CD14-positive monocyte (primary cell): Measurements from ENCODE around the gene PRKD1. TPM values are rescaled to one million over a fixed set of nuclear protein-coding genes. Genes with fewer than 3 reads are reported as not detected.

ENCODE experiments used
- DNase-seq, 3 donors: peaks; one replicate each; pipeline ENCODE4 v3.0.0-alpha.2; 2011 to 2022
- H2AFZ ChIP-seq: 2 replicates; pipeline ENCODE4 v1.6.0; 2012; ENCODE audit warnings: mild to moderate bottlenecking, low read depth, low read length, inconsistent platforms; ENCODE audit not compliant: insufficient read depth, poor library complexity, severe bottlenecking
- H3K27ac ChIP-seq, 2 donors: 1 replicate in 1 of 2; 2 replicates in 1 of 2; pipeline ENCODE4 v1.5.1; 2012 to 2013; ENCODE audit warnings: low read length in 2 of 2, control low read depth in 1 of 2, inconsistent platforms in 1 of 2, low read depth in 1 of 2, mild to moderate bottlenecking in 1 of 2
- H3K27me3 ChIP-seq, 2 donors: one replicate each; pipeline versions ENCODE4 v1.6.0 to v1.6.1; 2011 to 2013; ENCODE audit warnings: low read length in 2 of 2; ENCODE audit not compliant: control insufficient read depth in 2 of 2, insufficient read depth in 2 of 2
- H3K36me3 ChIP-seq, 2 donors: replicated peaks in 1 of 2; 1 replicate in 1 of 2; 2 replicates in 1 of 2; pipeline versions ENCODE4 v1.5.1 to v1.6.1; 2012 to 2013; ENCODE audit warnings: low read length in 2 of 2, control low read depth in 1 of 2, inconsistent platforms in 1 of 2, mild to moderate bottlenecking in 1 of 2; ENCODE audit not compliant: insufficient read depth in 2 of 2, control insufficient read depth in 1 of 2
- H3K4me1 ChIP-seq, 2 donors: 1 replicate in 1 of 2; 2 replicates in 1 of 2; pipeline versions ENCODE4 v1.5.1 to v1.6.1; 2012 to 2013; ENCODE audit warnings: low read length in 2 of 2, control low read depth in 1 of 2, inconsistent platforms in 1 of 2, mild to moderate bottlenecking in 1 of 2, moderate library complexity in 1 of 2; ENCODE audit not compliant: insufficient read depth in 2 of 2, control insufficient read depth in 1 of 2
- H3K4me2 ChIP-seq: replicated peaks from 2 replicates; pipeline ENCODE3; 2012; ENCODE audit warnings: low read length, moderate library complexity, mild to moderate bottlenecking; ENCODE audit not compliant: poor library complexity, severe bottlenecking; ENCODE audit errors: extremely low read depth
- H3K4me3 ChIP-seq, 3 experiments: fragments of 200-600 bp in 1 of 3; sonication (generic) in 1 of 3; replicated peaks in 1 of 3; 1 replicate in 2 of 3; 2 replicates in 1 of 3; pipeline ENCODE4 v1.5.1; 2011 to 2013; ENCODE audit warnings: low read length in 3 of 3, mild to moderate bottlenecking in 3 of 3, control low read depth in 2 of 3, low read depth in 2 of 3, inconsistent platforms in 1 of 3, moderate library complexity in 1 of 3
- H3K79me2 ChIP-seq: 2 replicates; pipeline ENCODE4 v1.6.0; 2012; ENCODE audit warnings: mild to moderate bottlenecking, control low read depth, inconsistent platforms, low read length, moderate library complexity; ENCODE audit not compliant: insufficient read depth
- H3K9ac ChIP-seq: 2 replicates; pipeline ENCODE4 v1.6.0; 2017; ENCODE audit warnings: low read length, mild to moderate bottlenecking; ENCODE audit not compliant: insufficient read depth, poor library complexity, severe bottlenecking
- H3K9me3 ChIP-seq, 2 donors: replicated peaks in 1 of 2; 1 replicate in 1 of 2; 2 replicates in 1 of 2; pipeline versions ENCODE4 v1.5.1 to v1.6.1; 2012 to 2013; ENCODE audit warnings: low read length in 2 of 2, control low read depth in 1 of 2; ENCODE audit not compliant: control insufficient read depth in 1 of 2, insufficient read depth in 1 of 2
- H4K20me1 ChIP-seq: 2 replicates; pipeline ENCODE4 v1.6.0; 2012; ENCODE audit warnings: mild to moderate bottlenecking, low read length, control low read depth, moderate library complexity; ENCODE audit not compliant: insufficient read depth
- H3K27ac Mint-ChIP-seq, 7 donors: one replicate each; pipeline ENCODE4 v1.8.0; 2020; ENCODE audit warnings: mild to moderate bottlenecking in 7 of 7, mixed read lengths in 7 of 7, moderate library complexity in 6 of 7, inconsistent platforms in 2 of 7
- H3K27me3 Mint-ChIP-seq, 3 donors: one replicate each; pipeline ENCODE4 v1.8.0; 2021 to 2022; ENCODE audit warnings: low read depth in 3 of 3, mild to moderate bottlenecking in 3 of 3, mixed read lengths in 3 of 3, moderate library complexity in 3 of 3, inconsistent platforms in 1 of 3
- H3K36me3 Mint-ChIP-seq, 2 donors: one replicate each; pipeline ENCODE4 v1.8.0; 2020; ENCODE audit warnings: mixed read lengths in 2 of 2, inconsistent platforms in 1 of 2, mild to moderate bottlenecking in 1 of 2
- H3K4me1 Mint-ChIP-seq: one replicate; pipeline ENCODE4 v1.8.0; 2020; ENCODE audit warnings: mild to moderate bottlenecking, mixed read lengths
- H3K4me3 Mint-ChIP-seq, 2 donors: one replicate each; pipeline ENCODE4 v1.8.0; 2020; ENCODE audit warnings: mild to moderate bottlenecking in 2 of 2, mixed read lengths in 2 of 2, moderate library complexity in 1 of 2
- H3K9me3 Mint-ChIP-seq, 7 donors: one replicate each; pipeline ENCODE4 v1.8.0; 2020 to 2022; ENCODE audit warnings: mixed read lengths in 7 of 7, mild to moderate bottlenecking in 6 of 7, moderate library complexity in 6 of 7, inconsistent platforms in 2 of 7
- WGBS: methylation state at CpG from one replicate; pipeline ENCODE4 v1.1.5; 2013; ENCODE audit warnings: missing lambda C conversion rate; ENCODE audit not compliant: insufficient coverage; 5-methylcytosine and 5-hydroxymethylcytosine counted together
- intact Hi-C, 2 donors: fragments of 100-400 bp; cut with micrococcal nuclease; formaldehyde crosslinking; loops; one replicate each; pipeline versions ENCODE4 v1.15.0 to v1.15.1; 2023
- polyA plus RNA-seq, 3 donors: library from polyadenylated mRNA; depleted of rRNA in 1 of 3; unstranded in 2 of 3; stranded (reverse) in 1 of 3; fragments of 300-500 nt in 2 of 3; fragments of >200 nt in 1 of 3; fragmentation: Illumina TruSeq in 2 of 3; gene quantifications; 1 replicate in 2 of 3; 2 replicates in 1 of 3; pipeline ENCODE4 v1.2.3, GENCODE V29; 2012 to 2021
- TF ChIP-seq, protein P1 (sequence below): fragments of 200-600 bp; IDR thresholded peaks from one replicate; pipeline ENCODE4 v1.8.0; 2022; ENCODE audit warnings: antibody characterized with exemption, mild to moderate bottlenecking

PRKD1 gene
- polyA plus RNA-seq, 3 donors, result not detected

DNA sequence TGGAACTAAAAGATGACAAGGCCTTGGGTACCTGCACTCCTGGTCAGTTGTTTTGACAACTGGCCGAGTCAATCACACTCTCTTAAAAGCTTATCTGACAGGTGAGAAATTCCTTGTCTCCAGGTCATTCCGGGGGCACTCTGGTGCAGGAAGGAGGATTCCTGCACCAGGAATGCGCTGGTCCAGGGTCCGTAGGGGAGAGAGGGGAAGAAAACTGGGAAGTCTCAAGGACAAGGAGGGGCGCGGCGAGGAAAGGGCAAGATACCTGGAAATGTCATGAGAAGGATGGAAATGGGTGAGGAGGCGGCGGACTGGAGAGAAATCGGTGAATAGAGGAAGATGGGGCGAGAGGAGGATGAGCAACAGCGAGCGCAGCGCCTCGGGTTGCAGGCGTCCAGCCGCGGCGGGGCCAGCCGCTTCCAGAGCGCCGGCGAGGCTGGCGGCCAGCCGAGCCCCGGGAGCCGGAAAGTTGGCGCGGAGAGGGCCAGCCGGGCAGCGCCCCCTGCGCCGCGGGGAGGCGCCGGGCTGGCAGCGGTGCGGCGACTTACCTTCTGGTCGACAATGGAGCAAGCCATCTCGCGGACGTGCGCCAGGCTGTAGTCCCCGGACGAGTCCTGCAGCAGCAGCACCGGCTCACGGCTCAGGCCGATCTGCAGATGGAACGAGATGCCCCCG is 809 bp downstream of the PRKD1 start:
- peaks cover 0 to 13% of the 10 kb centered on the region in 2 donors for H3K9me3 ChIP-seq

GRCh38 chr14:29926228-29926627 is 1.4 kb downstream of the PRKD1 start:
- Mint-ChIP-seq H3K36me3 (peaks cover 3 to 5% of the 10 kb centered on the region in 2 donors), H3K4me3 (peak overlapping the region in 1 of 2 donors; percentile 89), H3K4me1 (peaks cover 4% of the 10 kb centered on the region), H3K9me3 (peaks cover 0 to 17% (median 8%) of the 10 kb centered on the region in 7 donors), H3K27me3 (peaks cover 42 to 58% (median 45%) of the 10 kb centered on the region in 3 donors), H3K27ac (no peak overlapping the region)
- Histone ChIP-seq H3K27ac (no peak overlapping the region), H3K4me2 (no peak overlapping the region), H2AFZ (no peak overlapping the region), H3K27me3 (peaks cover 43 to 47% of the 10 kb centered on the region in 2 donors), H3K79me2 (no peaks in the 10 kb centered on the region), H3K9ac (no peak overlapping the region), H3K4me3 (no peak overlapping the region), H3K9me3 (peaks cover 0 to 13% of the 10 kb centered on the region in 2 donors), H3K36me3 (no peaks in the 10 kb centered on the region), H3K4me1 (no peaks in the 10 kb centered on the region), H4K20me1 (no peaks in the 10 kb centered on the region)
- TF ChIP-seq, protein P1, sequence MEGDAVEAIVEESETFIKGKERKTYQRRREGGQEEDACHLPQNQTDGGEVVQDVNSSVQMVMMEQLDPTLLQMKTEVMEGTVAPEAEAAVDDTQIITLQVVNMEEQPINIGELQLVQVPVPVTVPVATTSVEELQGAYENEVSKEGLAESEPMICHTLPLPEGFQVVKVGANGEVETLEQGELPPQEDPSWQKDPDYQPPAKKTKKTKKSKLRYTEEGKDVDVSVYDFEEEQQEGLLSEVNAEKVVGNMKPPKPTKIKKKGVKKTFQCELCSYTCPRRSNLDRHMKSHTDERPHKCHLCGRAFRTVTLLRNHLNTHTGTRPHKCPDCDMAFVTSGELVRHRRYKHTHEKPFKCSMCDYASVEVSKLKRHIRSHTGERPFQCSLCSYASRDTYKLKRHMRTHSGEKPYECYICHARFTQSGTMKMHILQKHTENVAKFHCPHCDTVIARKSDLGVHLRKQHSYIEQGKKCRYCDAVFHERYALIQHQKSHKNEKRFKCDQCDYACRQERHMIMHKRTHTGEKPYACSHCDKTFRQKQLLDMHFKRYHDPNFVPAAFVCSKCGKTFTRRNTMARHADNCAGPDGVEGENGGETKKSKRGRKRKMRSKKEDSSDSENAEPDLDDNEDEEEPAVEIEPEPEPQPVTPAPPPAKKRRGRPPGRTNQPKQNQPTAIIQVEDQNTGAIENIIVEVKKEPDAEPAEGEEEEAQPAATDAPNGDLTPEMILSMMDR, result no peak
- intact Hi-C loops, result no loop called here
- WGBS, result 13% methylated on average over 3 of the region's 8 CpGs
- DNase-seq, result no peak

More for the DNA sequence above, 809 bp downstream of the PRKD1 start:
- TF ChIP-seq, protein P1, result no peak
- no peaks in the 10 kb centered on the region for H4K20me1 ChIP-seq
- Mint-ChIP-seq H3K4me3 (peak overlapping the region; percentile 4 to 89), H3K9me3 (peaks cover 0 to 17% (median 8%) of the 10 kb centered on the region in 7 donors), H3K27ac (no peak overlapping the region), H3K27me3 (peaks cover 42 to 62% (median 45%) of the 10 kb centered on the region in 3 donors), H3K4me1 (peaks cover 4% of the 10 kb centered on the region), H3K36me3 (peaks cover 3 to 5% of the 10 kb centered on the region in 2 donors)
- peaks cover 43 to 47% of the 10 kb centered on the region in 2 donors for H3K27me3 ChIP-seq
- H3K27ac ChIP-seq, result no peak overlapping the region
- intact Hi-C loops, result no loop called here
- DNase-seq, result no peak
- under 1% methylated on average over 50 of the region's 51 CpGs for WGBS
- H3K4me1 ChIP-seq, result no peaks in the 10 kb centered on the region
- H3K79me2 ChIP-seq, result no peaks in the 10 kb centered on the region
- H3K9ac ChIP-seq, result no peak overlapping the region
- H2AFZ ChIP-seq, result no peak overlapping the region
- peak overlapping the region; percentile 29 for H3K4me2 ChIP-seq
- no peaks in the 10 kb centered on the region for H3K36me3 ChIP-seq
- H3K4me3 ChIP-seq, result no peak overlapping the region
